Upper lobe of left lung (tissue), 6 donors: ENCODE results near the gene CCDC51. TPM values are rescaled to one million over a fixed set of nuclear protein-coding genes. Genes with fewer than 3 reads are reported as not detected.
A peak's percentile ranks its signal among the peaks of the same experiment; 100 is the strongest.

Source experiments
- ATAC-seq, 2 donors: fragments of 200-7000 bp; cut with Tn5 transposase; one replicate each; pipeline ENCODE4 v1.9.1; 2022; ENCODE audit warnings: mild to moderate bottlenecking in 2 of 2, moderate library complexity in 2 of 2; ENCODE audit not compliant: low FRiP score in 2 of 2
- DNase-seq, 2 donors: peaks; one replicate each; pipeline ENCODE4 v3.0.0-alpha.2; 2019 to 2020
- H3K27ac ChIP-seq, 4 donors: fragments of 200-600 bp; sonication (generic); one replicate each; pipeline ENCODE4 v1.5.1; 2016 to 2019
- H3K27me3 ChIP-seq, 4 donors: fragments of 200-600 bp; sonication (generic); one replicate each; pipeline ENCODE4 v1.5.1; 2017 to 2019
- H3K36me3 ChIP-seq, 4 donors: fragments of 200-600 bp; sonication (generic); one replicate each; pipeline ENCODE4 v1.5.1; 2016 to 2019
- H3K4me1 ChIP-seq, 4 donors: fragments of 200-600 bp; sonication (generic); one replicate each; pipeline ENCODE4 v1.5.1; 2018 to 2019
- H3K4me3 ChIP-seq, 4 donors: fragments of 200-600 bp; sonication (generic); one replicate each; pipeline ENCODE4 v1.5.1; 2017 to 2019; ENCODE audit warnings: mild to moderate bottlenecking in 2 of 4, moderate library complexity in 1 of 4
- H3K9me3 ChIP-seq, 4 donors: fragments of 200-600 bp; sonication (generic); one replicate each; pipeline ENCODE4 v1.5.1; 2018 to 2019
- CTCF ChIP-seq, 6 experiments: fragments of 450-650 bp in 4 of 6; fragments of 200-600 bp in 2 of 6; sonication (generic) in 2 of 6; IDR thresholded peaks; one replicate each; pipeline ENCODE4 v1.5.1; 2016 to 2019; ENCODE audit warnings: antibody characterized with exemption in 6 of 6
- EP300 ChIP-seq, 4 donors: sonication (generic); formaldehyde crosslinking; IDR thresholded peaks; one replicate each; pipeline ENCODE4 v1.5.1; 2017; ENCODE audit warnings: antibody characterized with exemption in 4 of 4, control low read depth in 2 of 4
- POLR2A ChIP-seq, 4 donors: fragments of 450-650 bp; IDR thresholded peaks; one replicate each; pipeline ENCODE4 v1.5.1; 2016 to 2017; ENCODE audit warnings: antibody characterized with exemption in 4 of 4, mild to moderate bottlenecking in 2 of 4
- POLR2AphosphoS5 ChIP-seq, 2 donors: sonication (generic); formaldehyde crosslinking; IDR thresholded peaks; one replicate each; pipeline ENCODE4 v1.5.1; 2017; ENCODE audit warnings: antibody characterized with exemption in 2 of 2
- WGBS, 2 donors: methylation state at CpG; one replicate each; pipeline ENCODE4 v1.1.5; 2017 to 2018; 5-methylcytosine and 5-hydroxymethylcytosine counted together
- total RNA-seq, 6 donors: library from RNA; depleted of rRNA in 4 of 6; stranded (reverse); fragments of >200 nt in 4 of 6; gene quantifications; one replicate each; pipeline versions ENCODE4 v1.1.0 to v1.2.1, GENCODE V29; 2016 to 2021
- donor health status: DM: no; HTN: no; CAD: no; lungs with moderate emphysema.
- donor health status: DM: no; HTN: yes; CAD: no; lungs with severe emphysema.

The CCDC51 gene
- total RNA-seq, 6 donors from 2014 or later: 6.3 to 18.2 (median 13.2) TPM

DNA sequence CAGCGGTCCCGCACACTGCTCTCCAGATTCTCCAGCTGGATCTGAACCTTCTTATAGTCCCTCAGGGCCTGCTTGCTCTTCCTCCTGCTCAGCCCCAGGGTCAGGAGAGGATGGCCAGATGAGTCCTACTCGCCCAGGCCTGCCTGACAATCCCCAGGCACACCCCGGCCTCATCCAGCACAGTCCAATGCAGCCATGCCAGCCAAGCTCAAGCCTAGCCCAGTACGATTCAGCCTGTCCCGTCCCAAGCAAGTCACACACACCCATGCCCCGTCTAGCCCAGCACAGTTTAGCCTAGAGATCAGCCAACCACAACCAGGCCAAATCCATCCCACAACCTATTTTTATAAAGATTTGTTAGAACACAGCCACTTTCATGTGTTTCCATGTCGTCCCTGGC is 26.8 kb downstream of the CCDC51 start:
- ATAC-seq: no peak
- WGBS, 2 donors: 89 to 90% methylated on average over 8 of the region's 8 CpGs
- Histone ChIP-seq H3K4me1 (no peaks in the 10 kb centered on the region), H3K9me3 (no peaks in the 10 kb centered on the region), H3K27ac (no peak overlapping the region), H3K27me3 (no peaks in the 10 kb centered on the region), H3K4me3 (no peak overlapping the region), H3K36me3 (peaks cover 9 to 96% (median 79%) of the 10 kb centered on the region in 4 donors)
- no peak for DNase-seq
- no peak for TF ChIP-seq POLR2AphosphoS5 (IDR thresholded peaks at IDR 0.05)
- no peak for TF ChIP-seq EP300 (IDR thresholded peaks at IDR 0.05)
- no peak for TF ChIP-seq POLR2A (IDR thresholded peaks at IDR 0.05)
- TF ChIP-seq CTCF (IDR thresholded peaks at IDR 0.05): no peak

DNA sequence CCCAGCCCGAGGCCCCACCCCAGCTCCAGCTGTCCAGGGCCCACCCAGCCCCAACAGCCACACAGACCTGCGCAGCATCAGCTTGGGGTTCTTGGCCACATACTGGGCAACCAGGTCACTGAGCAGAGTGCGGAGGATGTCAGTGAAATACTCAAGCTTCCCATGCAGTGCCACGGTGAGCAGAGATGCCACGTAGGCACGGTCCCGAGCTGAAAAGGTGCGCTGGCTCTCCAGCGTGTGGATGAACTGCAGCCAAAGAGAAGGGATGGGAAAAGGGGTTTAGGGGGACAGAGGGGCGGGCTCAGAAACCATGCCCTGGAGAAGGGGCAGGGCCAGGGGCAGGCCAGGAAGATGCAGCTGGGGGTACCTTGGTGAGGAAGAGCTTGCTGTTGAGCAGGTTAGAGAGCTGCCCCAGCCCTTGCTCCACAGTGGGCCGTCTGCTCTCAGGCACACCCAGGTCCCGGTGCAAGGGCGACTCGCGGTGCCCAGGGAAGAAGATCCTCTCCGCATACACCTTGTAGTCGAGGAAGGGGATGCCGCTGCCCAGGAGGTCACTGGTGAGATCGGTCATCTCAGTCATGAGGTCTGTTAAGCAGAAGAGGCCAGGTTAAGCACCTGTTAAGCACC is 27.4 kb downstream of the CCDC51 start:
- Histone ChIP-seq H3K4me3 (no peak overlapping the region), H3K27ac (no peak overlapping the region), H3K4me1 (no peaks in the 10 kb centered on the region), H3K27me3 (no peaks in the 10 kb centered on the region), H3K9me3 (no peaks in the 10 kb centered on the region), H3K36me3 (peaks cover 9 to 97% (median 75%) of the 10 kb centered on the region in 4 donors)
- ATAC-seq (no peak), DNase-seq (peak in 1 of 2 donors; percentile 59)
- TF ChIP-seq POLR2AphosphoS5 (IDR thresholded peaks at IDR 0.05): no peak
- 94 to 95% methylated on average over 13 to 19 of the region's 19 CpGs for WGBS, 2 donors

DNA sequence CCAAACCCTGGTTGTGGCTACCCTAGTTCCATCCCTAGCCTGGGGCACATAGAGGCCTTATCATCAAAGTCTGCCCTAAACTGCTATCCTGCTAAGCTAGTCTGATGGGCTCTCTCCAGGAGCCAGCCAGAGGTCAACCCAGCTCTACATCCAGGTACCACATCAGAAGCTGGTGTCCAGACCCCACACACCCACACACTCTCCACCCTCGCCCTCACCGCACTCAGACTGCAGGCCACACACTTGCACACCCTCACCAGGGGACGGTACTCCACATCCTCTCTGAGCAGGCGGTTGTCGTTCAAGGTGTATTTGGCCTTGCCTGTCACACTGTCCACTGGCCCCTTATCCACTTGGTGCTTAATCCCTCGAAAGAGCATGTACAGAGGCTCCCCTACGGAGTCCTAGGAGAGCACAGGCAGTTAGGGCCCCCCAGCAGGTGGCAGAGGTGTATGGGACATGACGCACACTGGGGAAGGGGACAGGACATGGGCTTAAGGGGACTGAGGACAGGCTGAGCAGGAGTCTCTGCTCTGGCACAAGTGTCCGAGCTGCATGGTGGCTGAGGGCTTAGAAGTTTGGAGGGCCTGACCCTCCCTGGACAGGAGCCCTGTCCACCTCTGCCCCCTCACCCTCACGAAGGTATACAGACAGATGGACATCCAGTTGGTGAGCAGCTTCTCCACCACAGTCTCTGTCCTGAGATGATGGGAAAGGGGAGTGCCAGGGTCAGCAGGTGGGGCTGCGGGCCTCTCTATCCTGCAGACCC is 28.1 kb downstream of the CCDC51 start:
- Histone ChIP-seq H3K4me3 (no peak overlapping the region), H3K4me1 (no peaks in the 10 kb centered on the region), H3K36me3 (peaks cover 4 to 97% (median 70%) of the 10 kb centered on the region in 4 donors), H3K9me3 (no peaks in the 10 kb centered on the region), H3K27me3 (no peaks in the 10 kb centered on the region), H3K27ac (no peak overlapping the region)
- TF ChIP-seq CTCF (IDR thresholded peaks at IDR 0.05): no peak
- TF ChIP-seq EP300 (IDR thresholded peaks at IDR 0.05): no peak
- TF ChIP-seq POLR2A (IDR thresholded peaks at IDR 0.05): no peak
- TF ChIP-seq POLR2AphosphoS5 (IDR thresholded peaks at IDR 0.05): no peak
- WGBS, 2 donors: 90 to 99% methylated on average over 7 to 11 of the region's 11 CpGs
- no peak for ATAC-seq
- DNase-seq: no peak

DNA sequence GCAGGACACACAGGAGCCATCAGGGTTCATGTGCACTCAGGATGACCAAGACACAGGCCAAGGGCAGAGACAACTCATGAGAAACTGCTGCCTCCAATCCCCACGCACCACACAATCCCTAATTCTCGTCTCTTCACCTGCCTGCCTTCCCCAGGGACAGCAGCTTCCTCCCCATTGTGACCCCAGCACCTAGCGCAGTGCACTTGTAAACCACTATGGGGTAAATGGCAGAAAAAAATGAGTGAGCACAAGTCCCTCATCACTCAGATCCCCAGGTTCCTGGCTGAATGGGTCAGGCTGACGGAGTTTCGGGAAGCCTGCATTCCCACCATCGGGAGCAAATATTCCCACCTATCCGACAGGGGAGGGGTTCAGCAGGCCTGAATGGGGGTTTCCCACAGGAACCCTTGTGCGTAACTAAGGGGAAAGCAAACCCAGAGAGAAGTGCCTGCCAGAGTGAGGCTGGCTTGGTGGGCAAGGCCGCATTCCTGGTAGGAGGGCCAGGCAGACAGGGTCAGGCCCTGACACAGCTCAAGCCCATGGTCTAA is 28.8 kb downstream of the CCDC51 start:
- no peak for DNase-seq
- Histone ChIP-seq H3K9me3 (no peaks in the 10 kb centered on the region), H3K4me1 (no peaks in the 10 kb centered on the region), H3K27ac (no peak overlapping the region), H3K4me3 (no peak overlapping the region), H3K36me3 (peaks cover 5 to 97% (median 74%) of the 10 kb centered on the region in 4 donors), H3K27me3 (no peaks in the 10 kb centered on the region)
- ATAC-seq: no peak
- TF ChIP-seq EP300 (IDR thresholded peaks at IDR 0.05) (no peak), CTCF (IDR thresholded peaks at IDR 0.05) (no peak), POLR2AphosphoS5 (IDR thresholded peaks at IDR 0.05) (no peak), POLR2A (IDR thresholded peaks at IDR 0.05) (no peak)
- 91 to 98% methylated on average over 8 to 9 of the region's 9 CpGs for WGBS, 2 donors

GRCh38 chr3:48410205-48411040 is 29.5 kb downstream of the CCDC51 start:
- DNase-seq (peak; percentile 10 to 51), ATAC-seq (no peak)
- Histone ChIP-seq H3K9me3 (no peaks in the 10 kb centered on the region), H3K4me3 (no peak overlapping the region), H3K27ac (no peak overlapping the region), H3K36me3 (peaks cover 8 to 95% (median 76%) of the 10 kb centered on the region in 4 donors), H3K27me3 (no peaks in the 10 kb centered on the region), H3K4me1 (no peaks in the 10 kb centered on the region)
- 81 to 92% methylated on average over 3 to 16 of the region's 16 CpGs for WGBS, 2 donors
- TF ChIP-seq POLR2A (IDR thresholded peaks at IDR 0.05) (no peak), CTCF (IDR thresholded peaks at IDR 0.05) (no peak), POLR2AphosphoS5 (IDR thresholded peaks at IDR 0.05) (no peak), EP300 (IDR thresholded peaks at IDR 0.05) (no peak)
